EH (cell line): ENCODE results near the gene CHST15.
"Not testable (repeated sequence)": the region's sequence is repeated elsewhere in the genome, so short reads cannot be mapped to it uniquely, and the experiment has no call there.

Source experiments
- DNase-seq: peaks from one replicate; pipeline ENCODE4 v3.0.0-alpha.2; 2015; ENCODE audit warnings: low read depth

The CHST15 gene

GRCh38 chr10:124043310-124044142 lies 49.9 kb downstream of the CHST15 start:
- DNase-seq, result no peak

DNA sequence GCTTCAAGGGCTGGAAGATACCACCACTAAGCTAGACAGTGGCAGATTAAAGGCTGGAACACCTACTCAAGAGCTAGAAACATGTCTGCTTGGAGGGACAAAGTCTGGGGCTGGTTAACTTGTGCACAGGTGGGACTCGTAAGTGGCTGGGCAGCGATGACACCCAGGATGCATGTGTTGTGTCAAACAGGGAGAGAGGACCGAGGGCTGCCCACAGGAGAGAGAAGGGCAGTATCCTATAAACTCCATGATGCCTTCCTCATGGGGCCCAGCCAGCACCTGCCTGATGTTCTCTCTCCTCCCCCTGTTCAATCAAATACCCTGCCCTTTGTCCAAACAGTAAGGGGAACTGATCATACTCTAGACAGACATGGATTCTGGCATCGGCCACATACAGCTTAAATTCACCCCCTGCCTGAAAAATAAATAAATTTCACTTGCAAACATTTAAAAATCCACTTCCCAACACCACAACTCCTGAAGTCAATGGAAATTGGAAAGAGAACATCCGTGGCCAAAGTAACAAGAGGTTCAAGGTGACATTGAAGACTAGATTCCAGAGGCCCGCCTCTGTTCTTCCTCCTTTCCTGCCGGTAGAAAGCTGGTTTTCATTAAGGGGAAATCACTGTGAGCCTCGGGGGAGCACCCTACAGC lies 50.6 kb downstream of the CHST15 start:
- DNase-seq, result no peak

GRCh38 chr10:124041675-124042445 lies 51.5 kb downstream of the CHST15 start:
- DNase-seq, result peak; percentile 24

DNA sequence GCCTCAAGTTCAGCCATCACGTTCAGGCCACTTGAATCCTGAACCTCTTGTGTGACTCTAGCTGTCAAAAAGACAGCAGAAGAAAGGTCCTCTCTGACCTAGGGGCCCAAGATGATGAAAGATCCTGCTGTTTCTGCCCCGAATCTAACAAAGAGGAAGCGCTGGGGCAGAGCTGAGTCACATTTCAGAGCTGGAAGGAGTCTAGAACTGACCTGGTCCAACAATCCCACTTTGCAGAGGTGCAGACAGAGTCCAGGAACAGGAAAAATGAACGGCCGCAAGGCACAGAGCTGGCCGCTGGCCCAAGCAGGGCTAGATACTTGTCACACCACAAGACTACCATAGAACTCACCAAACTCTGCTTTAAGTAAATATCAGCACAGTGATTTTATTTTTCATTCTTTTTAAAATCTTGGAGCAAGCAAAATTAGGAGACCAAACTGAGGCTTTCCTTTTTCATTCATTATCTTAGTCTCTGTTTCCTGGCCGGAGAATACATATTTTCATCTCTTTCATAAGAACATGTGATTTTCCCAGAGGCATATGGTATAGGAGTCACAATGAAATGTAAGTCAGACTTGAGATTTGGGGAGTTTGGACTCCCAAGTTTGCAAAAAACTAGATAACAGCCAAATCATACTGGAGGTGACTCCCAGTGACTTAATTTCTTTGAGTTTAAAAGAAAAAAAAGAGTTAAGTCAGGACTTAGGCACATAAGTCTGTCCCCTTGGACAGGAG lies 52.8 kb downstream of the CHST15 start:
- no peak for DNase-seq

GRCh38 chr10:124039483-124040013 lies 53.9 kb downstream of the CHST15 start:
- DNase-seq, result no peak

DNA sequence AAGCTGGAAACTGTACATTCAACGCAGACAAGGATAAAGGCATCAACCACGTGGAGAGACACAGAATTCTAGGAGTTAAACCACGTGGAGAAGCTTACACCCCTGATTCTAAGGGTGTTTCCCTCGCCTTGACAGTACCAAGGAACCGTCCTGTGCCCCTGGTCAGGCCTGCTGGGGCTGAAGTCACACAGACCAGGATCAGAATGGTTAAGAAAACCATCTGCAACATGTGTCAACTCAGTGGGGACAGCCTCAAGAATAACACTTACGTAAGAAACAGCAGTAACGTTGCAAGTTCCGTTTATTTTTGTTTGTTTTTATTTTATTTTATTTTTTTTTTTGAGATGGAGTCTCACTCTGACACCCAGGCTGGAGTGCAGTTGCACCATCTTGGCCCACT lies 55.6 kb downstream of the CHST15 start:
- no peak for DNase-seq

DNA sequence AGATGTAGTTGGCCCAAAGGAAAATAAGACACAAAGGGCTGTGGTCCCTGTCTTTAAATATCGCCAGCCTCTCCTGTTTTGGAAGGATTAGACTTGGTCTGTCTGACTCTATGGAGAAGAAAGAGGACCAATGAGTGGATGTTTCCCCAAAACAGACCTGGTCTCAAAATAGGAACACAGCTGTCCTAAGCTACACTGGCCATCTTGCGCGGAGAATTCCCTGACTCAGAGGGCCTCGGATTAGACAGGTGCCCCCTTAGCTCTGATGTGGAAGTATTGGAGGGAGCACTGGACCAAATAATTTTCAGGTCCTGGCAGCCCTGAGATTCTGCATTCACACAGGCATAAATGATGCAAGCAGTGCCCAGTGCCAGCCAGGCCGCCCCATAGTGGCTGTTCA lies 56.1 kb downstream of the CHST15 start:
- DNase-seq, result no peak

DNA sequence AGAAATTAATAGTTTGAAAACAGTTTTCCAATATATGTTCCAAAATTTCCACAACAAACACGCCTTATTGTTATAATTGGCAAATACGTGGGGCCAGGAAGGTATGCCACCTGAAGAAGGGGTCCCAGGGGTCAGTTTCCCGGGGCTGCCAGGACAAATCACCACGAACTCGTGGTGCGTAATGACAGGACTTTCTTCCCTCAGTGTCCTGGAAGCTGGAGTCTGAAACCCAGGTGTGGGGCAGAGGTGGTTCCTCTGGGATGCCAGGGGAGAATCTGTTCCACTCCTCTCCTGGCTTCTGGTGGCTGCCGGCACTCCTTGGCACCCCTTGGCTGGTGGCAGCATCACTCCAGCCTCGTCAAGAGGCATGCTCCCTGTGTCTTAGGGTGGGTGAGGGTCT lies 56.7 kb downstream of the CHST15 start:
- DNase-seq, result no peak

DNA sequence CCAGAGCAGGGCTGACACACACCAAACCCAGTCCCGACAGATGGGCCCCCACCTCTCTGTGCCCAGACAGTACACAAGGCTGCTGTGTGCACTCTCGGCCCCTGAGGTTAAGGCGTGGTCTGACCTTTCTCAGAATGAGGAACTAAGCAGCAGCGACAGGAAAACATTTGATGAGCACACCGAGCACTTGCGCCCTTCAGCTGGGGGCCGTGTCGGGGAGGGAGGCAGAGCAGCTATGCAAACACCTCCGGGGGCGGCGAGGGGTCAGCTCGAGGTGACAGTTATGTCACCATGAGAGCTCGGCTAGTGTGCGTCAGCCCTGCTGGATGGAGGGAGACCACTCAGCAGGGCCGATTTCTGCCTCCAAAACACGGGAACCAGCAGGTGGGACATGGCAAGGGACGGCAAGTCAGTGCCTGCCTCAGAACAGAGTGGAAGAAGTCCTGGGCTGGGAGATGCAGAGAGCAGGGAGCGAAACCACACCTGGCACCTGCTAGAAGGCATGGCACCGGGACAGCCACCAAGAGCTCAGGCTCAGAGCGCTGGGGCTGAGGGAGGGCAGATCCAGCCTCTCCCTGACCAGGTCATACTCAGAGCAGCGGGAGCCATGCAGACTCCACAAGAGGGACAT lies 57.4 kb downstream of the CHST15 start:
- no peak for DNase-seq

GRCh38 chr10:124035306-124035927 lies 58.0 kb downstream of the CHST15 start:
- no peak for DNase-seq

DNA sequence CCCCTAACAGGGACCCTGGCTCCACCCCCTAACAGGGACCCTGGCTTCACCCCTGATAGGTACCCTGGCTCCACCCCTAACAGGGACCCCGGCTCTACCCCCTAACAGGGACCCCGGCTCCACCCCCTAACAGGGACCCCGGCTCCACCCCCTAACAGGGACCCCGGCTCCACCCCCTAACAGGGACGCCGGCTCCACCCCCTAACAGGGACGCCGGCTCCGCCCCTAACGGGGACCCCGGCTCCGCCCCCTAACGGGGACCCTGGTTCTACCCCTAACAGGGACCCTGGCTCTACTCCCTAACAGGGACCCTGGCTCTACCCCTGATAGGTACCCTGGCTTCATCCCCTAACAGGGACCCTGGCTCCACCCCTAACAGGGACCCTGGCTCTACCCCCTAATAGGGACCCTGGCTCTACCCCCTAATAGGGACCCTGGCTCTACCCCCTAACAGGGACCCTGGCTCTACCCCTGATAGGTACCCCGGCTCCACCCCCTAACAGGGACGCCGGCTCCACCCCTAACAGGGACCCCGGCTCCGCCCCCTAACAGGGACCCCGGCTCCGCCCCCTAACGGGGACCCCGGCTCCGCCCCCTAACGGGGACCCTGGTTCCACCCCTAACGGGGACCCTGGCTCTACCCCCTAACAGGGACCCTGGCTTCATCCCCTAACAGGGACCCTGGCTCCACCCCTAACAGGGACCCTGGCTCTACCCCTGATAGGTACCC lies 58.7 kb downstream of the CHST15 start:
- not testable (repeated sequence) for DNase-seq

DNA sequence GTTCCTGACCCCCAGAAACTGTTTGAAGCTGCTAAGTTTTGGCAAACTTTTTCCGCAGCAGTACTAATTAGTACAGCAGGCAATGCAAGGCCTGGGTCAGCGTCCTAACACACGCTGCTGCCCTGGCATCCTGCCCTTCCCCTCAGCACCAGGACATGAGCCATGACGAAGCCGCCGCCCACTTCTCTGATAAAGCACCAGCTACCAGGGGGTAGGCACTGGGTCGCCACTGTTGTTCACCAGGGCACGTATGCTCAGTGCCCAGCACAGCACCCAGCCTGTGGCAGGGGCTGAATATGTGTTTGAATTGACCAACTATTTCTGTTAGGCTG lies 59.5 kb downstream of the CHST15 start:
- DNase-seq, result no peak

DNA sequence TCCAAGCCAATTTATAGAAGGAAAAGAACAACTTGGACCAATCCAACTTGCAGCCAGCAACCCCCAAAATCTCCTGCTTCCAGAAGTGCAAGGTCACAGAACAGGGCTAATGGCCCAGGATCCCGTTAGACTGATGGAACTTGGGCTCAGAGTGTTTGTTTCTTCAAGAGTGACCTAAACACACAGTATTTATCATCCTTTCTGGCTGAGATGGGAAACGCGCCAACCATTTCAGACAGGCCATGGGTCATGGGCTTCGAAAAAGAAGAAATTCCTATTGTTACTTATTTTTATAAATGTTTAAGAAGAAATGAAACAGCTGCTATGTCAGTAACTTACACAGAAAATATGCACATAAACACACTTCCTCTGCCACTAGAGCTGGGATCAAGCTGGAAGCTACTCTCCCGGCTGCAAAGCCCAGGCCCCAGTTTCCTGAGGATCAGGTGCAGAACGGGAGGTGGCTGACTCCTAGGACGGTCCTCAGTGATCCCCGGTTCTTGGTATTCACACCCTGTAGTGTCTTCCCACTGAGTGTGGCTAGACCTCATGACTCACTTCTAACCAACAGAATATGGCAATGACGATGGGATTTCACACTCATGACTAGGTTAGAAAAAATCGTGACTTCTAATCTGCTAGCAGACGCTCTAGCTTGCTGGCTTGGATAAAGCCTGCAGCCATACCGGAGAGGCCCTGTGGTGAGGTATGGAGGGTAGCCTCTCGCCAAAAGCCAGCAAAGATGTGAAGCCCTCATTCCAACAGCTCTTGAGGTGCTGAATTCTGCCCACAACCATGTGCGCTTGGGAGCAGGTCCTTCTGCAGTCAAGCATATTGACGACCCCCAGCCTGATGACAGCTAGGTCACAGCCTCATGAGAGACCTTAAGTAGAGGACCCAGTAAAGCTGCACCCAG lies 60.2 kb downstream of the CHST15 start:
- peak; percentile 70 for DNase-seq

GRCh38 chr10:124032087-124032935 lies 61.1 kb downstream of the CHST15 start:
- DNase-seq, result no peak

DNA sequence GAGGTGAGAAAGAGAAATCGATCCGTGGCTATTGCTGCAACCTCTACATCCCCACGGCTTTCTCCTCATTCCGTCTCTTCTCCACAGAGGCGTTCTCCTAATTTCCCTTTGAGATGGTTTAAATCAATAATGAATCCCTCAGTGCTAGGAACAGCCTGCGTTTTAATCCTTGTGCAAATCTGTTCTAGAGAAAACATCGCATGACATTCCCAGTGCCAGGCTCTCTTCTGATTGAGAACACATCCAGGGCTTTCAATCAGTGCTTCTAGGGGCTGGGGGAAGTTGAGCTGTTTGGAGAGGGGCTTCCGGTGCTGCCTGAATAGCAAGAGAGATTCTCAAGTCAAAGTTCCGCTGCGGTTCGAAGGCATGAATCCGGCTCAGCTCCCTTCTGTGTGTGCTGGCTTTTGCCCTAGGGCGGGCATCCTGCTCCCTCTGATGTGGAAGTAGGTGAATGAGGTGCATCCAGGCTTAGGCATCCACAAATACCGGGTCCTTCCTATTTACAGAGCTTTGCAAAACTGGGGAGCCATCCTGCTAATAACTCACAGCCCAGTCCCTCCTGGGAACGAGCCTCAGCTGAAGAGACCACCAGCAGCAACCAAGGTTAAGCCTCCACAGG lies 62.8 kb downstream of the CHST15 start:
- no peak for DNase-seq

GRCh38 chr10:124030061-124030460 lies 63.3 kb downstream of the CHST15 start:
- DNase-seq, result no peak

DNA sequence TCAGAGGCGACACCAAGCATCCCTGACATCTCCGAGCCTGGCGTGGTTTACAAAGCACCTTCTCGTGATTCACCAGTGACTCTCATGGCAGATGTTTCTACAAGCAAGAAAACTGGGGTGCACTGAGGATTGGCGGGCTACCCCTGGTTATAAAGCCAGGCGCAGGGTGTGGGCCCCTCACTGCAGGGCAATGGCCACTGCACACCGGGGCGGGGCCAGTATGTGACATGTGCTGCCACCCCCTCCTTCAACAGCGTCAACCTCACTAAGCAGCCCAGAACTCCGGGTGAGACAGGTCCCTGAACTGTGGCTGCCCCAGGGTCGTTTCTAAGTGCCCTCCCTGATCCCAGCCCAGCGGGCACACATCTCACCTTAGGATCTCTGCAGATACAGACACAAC lies 63.8 kb downstream of the CHST15 start:
- no peak for DNase-seq
